Breast epithelium (tissue), 4 donors: ENCODE results near the gene SGTA. TPM values are rescaled to one million over a fixed set of nuclear protein-coding genes. Genes with fewer than 3 reads are reported as not detected.

Source experiments
- DNase-seq, 2 donors: peaks; one replicate each; pipeline ENCODE4 v3.0.0-alpha.2; 2019; ENCODE audit warnings: low spot score in 2 of 2
- H3K27ac ChIP-seq, 2 donors: fragments of 200-600 bp; sonication (generic) in 1 of 2; one replicate each; pipeline ENCODE4 v1.5.1; 2016 to 2019; ENCODE audit warnings: mild to moderate bottlenecking in 1 of 2
- H3K27me3 ChIP-seq, 2 donors: fragments of 200-600 bp; sonication (generic) in 1 of 2; one replicate each; pipeline versions ENCODE4 v1.5.1 to v1.6.0; 2017 to 2019; ENCODE audit warnings: control low read depth in 1 of 2, mild to moderate bottlenecking in 1 of 2
- H3K36me3 ChIP-seq: fragments of 200-600 bp; one replicate; pipeline ENCODE4 v1.5.1; 2019
- H3K4me1 ChIP-seq, 2 donors: fragments of 200-600 bp; sonication (generic); one replicate each; pipeline ENCODE4 v1.5.1; 2016 to 2019; ENCODE audit warnings: control low read depth in 1 of 2
- H3K4me3 ChIP-seq, 3 donors: fragments of 200-600 bp; sonication (generic); 1 replicate in 2 of 3; 2 replicates in 1 of 3; pipeline ENCODE4 v1.5.1; 2016 to 2019; ENCODE audit warnings: mild to moderate bottlenecking in 3 of 3, moderate library complexity in 2 of 3
- H3K9me3 ChIP-seq, 2 donors: fragments of 200-600 bp; sonication (generic) in 1 of 2; one replicate each; pipeline ENCODE4 v1.5.1; 2016 to 2019; ENCODE audit warnings: control low read depth in 1 of 2
- POLR2A ChIP-seq: fragments of 450-650 bp; IDR thresholded peaks from one replicate; pipeline ENCODE4 v1.6.1; 2016; ENCODE audit warnings: antibody characterized with exemption, mild to moderate bottlenecking, moderate library complexity
- POLR2AphosphoS5 ChIP-seq, 3 donors: sonication (generic); formaldehyde crosslinking; IDR thresholded peaks; one replicate each; pipeline ENCODE4 v1.6.1; 2017; ENCODE audit warnings: antibody characterized with exemption in 3 of 3
- intact Hi-C: fragments of 100-400 bp; cut with DNase I; formaldehyde crosslinking; loops from one replicate; pipeline ENCODE4 v1.15.1; 2023; ENCODE audit warnings: low total_unique reads
- total RNA-seq, 3 donors: library from RNA; depleted of rRNA; stranded (reverse); fragments of >200 nt; gene quantifications; one replicate each; pipeline ENCODE4 v1.1.0, GENCODE V29; 2016
- TF ChIP-seq, protein P1 (sequence below), 3 donors: fragments of 450-650 bp; IDR thresholded peaks; one replicate each; pipeline ENCODE4 v1.5.1; 2016 to 2017; ENCODE audit warnings: antibody characterized with exemption in 3 of 3, mild to moderate bottlenecking in 3 of 3, moderate library complexity in 3 of 3

The SGTA gene
- total RNA-seq, 3 donors from 2014 or later: 40.3 to 45.2 (median 42.1) TPM

DNA sequence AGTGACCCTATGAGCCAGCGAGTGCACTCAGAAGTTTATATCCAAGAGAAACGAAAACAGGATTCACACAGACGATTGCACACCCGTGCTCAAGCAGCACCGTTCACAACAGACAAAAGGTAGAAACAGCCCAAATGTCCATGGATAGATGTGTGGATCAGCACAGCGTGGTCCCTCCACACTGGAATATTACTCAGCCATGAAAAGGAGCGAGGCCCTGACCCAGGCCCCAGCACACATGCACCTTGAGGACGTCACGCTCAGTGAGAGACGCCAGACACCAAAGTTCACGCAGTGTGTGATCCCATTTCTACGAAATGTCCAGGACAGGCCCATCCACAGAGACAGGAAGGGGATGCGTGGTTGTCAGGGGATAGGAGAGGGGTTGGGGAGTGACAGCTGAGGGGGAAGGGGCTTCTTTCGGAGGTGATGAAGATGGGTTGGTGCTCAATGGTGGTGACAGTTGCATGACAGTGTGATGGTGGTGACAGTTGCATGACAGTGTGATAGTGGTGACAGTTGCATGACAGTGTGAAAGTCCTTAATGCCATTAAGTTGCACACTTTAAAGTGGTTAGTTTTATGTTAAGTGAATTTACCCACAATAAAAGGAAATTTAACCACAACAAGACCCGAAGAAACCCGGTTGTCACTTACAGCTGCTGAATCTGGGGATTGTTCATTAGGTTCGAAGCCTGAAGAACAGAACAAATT is 24.3 kb downstream of the SGTA start:
- Histone ChIP-seq H3K36me3 (no peaks in the 10 kb centered on the region), H3K9me3 (no peaks in the 10 kb centered on the region), H3K4me3 (no peak overlapping the region), H3K27ac (no peak overlapping the region), H3K27me3 (no peaks in the 10 kb centered on the region), H3K4me1 (no peaks in the 10 kb centered on the region)
- intact Hi-C loops: loop anchor here (10.0 kb wide), 1 partner anchor 114 kb away; no protein-coding TSS in a partner anchor
- no peak for DNase-seq
- TF ChIP-seq, protein P1, sequence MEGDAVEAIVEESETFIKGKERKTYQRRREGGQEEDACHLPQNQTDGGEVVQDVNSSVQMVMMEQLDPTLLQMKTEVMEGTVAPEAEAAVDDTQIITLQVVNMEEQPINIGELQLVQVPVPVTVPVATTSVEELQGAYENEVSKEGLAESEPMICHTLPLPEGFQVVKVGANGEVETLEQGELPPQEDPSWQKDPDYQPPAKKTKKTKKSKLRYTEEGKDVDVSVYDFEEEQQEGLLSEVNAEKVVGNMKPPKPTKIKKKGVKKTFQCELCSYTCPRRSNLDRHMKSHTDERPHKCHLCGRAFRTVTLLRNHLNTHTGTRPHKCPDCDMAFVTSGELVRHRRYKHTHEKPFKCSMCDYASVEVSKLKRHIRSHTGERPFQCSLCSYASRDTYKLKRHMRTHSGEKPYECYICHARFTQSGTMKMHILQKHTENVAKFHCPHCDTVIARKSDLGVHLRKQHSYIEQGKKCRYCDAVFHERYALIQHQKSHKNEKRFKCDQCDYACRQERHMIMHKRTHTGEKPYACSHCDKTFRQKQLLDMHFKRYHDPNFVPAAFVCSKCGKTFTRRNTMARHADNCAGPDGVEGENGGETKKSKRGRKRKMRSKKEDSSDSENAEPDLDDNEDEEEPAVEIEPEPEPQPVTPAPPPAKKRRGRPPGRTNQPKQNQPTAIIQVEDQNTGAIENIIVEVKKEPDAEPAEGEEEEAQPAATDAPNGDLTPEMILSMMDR (IDR thresholded peaks at IDR 0.05): no peak
- TF ChIP-seq POLR2AphosphoS5 (IDR thresholded peaks at IDR 0.05) (no peak), POLR2A (no peak)

DNA sequence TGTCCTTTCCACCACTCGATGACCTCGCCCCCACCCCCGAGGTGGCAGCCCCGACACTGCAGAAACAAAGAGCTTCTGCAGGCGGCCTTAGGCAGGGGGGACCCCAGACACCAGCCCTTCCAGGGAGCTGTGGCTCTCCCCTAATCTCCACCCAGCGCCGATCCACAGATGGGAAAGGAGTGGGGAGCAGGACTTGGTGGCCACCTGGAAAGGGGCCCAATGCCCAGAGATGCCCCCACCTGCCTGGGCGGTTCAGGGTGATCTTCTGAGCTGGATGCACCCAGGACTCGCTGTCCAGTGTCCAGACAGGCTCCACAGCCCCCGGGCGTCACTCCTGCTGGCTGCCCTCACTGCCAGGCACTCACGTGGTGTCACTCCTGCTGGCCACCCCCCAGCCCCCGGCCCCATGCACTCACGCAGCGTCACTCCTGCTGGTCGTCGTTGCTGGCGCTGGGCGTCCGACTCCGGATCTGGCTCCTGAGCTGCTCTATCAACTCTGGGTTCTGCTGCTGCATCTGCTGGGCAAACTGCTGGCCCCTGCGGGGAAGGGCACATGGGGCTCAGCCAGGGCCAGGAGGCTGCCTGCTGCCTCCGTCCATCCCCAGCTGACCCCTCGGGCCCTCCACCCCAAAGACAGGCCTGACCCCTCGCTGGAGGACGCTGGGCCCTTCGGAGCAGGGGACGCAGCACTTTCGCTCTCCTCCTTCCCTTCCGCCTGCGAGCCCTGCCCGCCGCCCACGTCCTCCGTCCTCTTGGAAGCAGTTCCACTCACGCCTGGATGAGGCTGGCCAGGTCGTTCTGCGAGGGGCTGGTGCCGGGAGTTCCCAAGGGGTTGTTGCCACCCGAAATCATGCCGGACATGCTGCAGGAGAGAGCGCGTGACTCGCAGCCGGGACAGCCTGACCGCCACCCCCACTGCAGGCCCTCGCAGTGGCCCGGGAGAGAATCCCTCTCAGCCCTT is 25.9 kb downstream of the SGTA start:
- no peak for DNase-seq
- Histone ChIP-seq H3K27me3 (no peaks in the 10 kb centered on the region), H3K27ac (no peak overlapping the region), H3K9me3 (no peaks in the 10 kb centered on the region), H3K4me3 (no peak overlapping the region), H3K36me3 (no peaks in the 10 kb centered on the region), H3K4me1 (no peaks in the 10 kb centered on the region)
- intact Hi-C loops: loop anchor here (10.0 kb wide), 1 partner anchor 112 kb away; no protein-coding TSS in a partner anchor
- TF ChIP-seq POLR2AphosphoS5 (IDR thresholded peaks at IDR 0.05) (no peak), POLR2A (no peak)
- TF ChIP-seq, protein P1 (IDR thresholded peaks at IDR 0.05): no peak

DNA sequence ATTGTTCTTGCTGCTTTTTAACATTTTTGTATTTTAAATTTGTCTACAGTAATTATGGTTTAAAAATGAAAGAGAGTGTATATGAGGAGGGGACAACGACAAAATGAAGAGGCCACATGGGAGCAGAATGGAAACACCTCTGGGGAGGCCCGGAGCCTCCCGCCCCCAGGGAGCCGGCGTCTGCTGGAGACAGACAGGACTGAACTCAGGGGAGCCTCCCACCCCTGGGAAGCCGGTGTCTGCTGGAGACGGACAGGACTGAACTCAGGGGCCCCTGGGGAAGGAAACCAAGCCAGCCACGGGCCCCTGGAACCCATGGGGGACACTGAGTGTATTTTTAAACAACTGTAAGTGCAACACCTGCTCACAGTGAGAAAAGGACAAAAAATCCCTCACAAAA is 26.6 kb downstream of the SGTA start:
- intact Hi-C loops: loop anchor here (10.0 kb wide), 1 partner anchor 112 kb away; no protein-coding TSS in a partner anchor
- no peaks in the 10 kb centered on the region for H3K36me3 ChIP-seq
- DNase-seq: no peak

DNA sequence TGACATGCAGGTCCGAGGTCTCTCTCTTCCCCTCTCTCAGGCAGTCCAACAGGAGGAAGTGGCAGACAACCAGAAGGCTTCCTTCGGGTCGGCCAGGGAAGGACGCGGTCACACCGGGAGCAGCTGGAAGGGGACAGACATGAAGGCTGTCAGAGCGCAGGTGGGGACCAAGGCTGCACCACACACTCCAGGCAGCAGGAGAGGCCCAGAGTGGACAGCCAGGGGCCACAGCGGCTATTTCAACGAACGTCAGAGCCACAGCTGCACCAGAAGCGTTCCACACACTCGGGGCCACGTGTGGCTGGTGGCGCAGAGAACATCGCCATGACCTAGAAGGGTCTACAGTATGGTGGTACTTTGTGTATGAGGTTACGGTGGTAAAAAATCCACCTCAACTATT is 27.3 kb downstream of the SGTA start:
- DNase-seq: no peak
- Histone ChIP-seq H3K4me1 (no peaks in the 10 kb centered on the region), H3K9me3 (no peaks in the 10 kb centered on the region), H3K4me3 (no peak overlapping the region), H3K27me3 (no peaks in the 10 kb centered on the region), H3K36me3 (no peaks in the 10 kb centered on the region), H3K27ac (no peak overlapping the region)
- intact Hi-C loops: loop anchor here (10.0 kb wide), 1 partner anchor 111 kb away; no protein-coding TSS in a partner anchor
- TF ChIP-seq POLR2A: no peak

More for the DNA sequence above, 26.6 kb downstream of the SGTA start:
- no peak overlapping the region for H3K27ac ChIP-seq
- H3K4me1 ChIP-seq: no peaks in the 10 kb centered on the region
- TF ChIP-seq, protein P1 (IDR thresholded peaks at IDR 0.05): no peak
- no peak for TF ChIP-seq POLR2A
- TF ChIP-seq POLR2AphosphoS5 (IDR thresholded peaks at IDR 0.05): no peak
- no peaks in the 10 kb centered on the region for H3K27me3 ChIP-seq
- no peaks in the 10 kb centered on the region for H3K9me3 ChIP-seq
- no peak overlapping the region for H3K4me3 ChIP-seq

DNA sequence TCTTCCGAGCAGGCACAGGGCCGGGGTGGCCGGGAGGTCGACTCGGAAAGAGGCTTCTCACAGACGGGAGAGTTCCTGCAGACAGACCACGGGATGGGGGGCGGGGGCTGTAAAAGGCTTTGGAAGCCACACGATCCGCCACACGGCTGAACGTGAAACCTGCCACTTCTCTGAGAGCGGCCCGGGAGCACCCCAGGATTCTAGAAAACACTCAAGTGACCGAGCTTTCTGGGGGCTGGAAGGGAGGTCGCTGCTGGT is 27.7 kb downstream of the SGTA start:
- intact Hi-C loops: loop anchor here (10.0 kb wide), 1 partner anchor 111 kb away; no protein-coding TSS in a partner anchor
- TF ChIP-seq POLR2A (no peak), POLR2AphosphoS5 (IDR thresholded peaks at IDR 0.05) (no peak)
- TF ChIP-seq, protein P1 (IDR thresholded peaks at IDR 0.05): no peak
- no peak overlapping the region for H3K4me3 ChIP-seq
- no peaks in the 10 kb centered on the region for H3K27me3 ChIP-seq
- H3K36me3 ChIP-seq: no peaks in the 10 kb centered on the region
- no peaks in the 10 kb centered on the region for H3K4me1 ChIP-seq
- H3K9me3 ChIP-seq: no peaks in the 10 kb centered on the region
- no peak overlapping the region for H3K27ac ChIP-seq
- no peak for DNase-seq
